Heart left ventricle (tissue), 16 donors: ENCODE measurements around the gene DTWD1. TPM values are rescaled to one million over a fixed set of nuclear protein-coding genes. Genes with fewer than 3 reads are reported as not detected.
"Not testable (repeated sequence)": the region's sequence is repeated elsewhere in the genome, so short reads cannot be mapped to it uniquely, and the experiment has no call there.

ENCODE experiments used
- ATAC-seq, 4 donors: fragments of 200-7000 bp; cut with Tn5 transposase; one replicate each; pipeline ENCODE4 v1.9.1; 2020 to 2022; ENCODE audit warnings: moderate library complexity in 4 of 4, mild to moderate bottlenecking in 3 of 4, moderate number of reproducible peaks in 1 of 4
- DNase-seq, 5 donors: peaks; one replicate each; pipeline ENCODE4 v3.0.0-alpha.2; 2020
- H3K27ac ChIP-seq, 12 donors: fragments of 200-600 bp; sonication (generic) in 4 of 12; one replicate each; pipeline versions ENCODE4 v1.5.0 to v1.8.0; 2016 to 2022; ENCODE audit warnings: mild to moderate bottlenecking in 2 of 12
- H3K27me3 ChIP-seq, 9 donors: fragments of 200-600 bp; sonication (generic) in 2 of 9; one replicate each; pipeline versions ENCODE4 v1.5.1 to v1.8.0; 2016 to 2022; ENCODE audit warnings: mild to moderate bottlenecking in 3 of 9
- H3K36me3 ChIP-seq, 9 donors: fragments of 200-600 bp; sonication (generic) in 2 of 9; one replicate each; pipeline versions ENCODE4 v1.5.0 to v1.8.0; 2018 to 2022; ENCODE audit warnings: mild to moderate bottlenecking in 2 of 9
- H3K4me1 ChIP-seq, 12 donors: fragments of 200-600 bp; sonication (generic) in 4 of 12; one replicate each; pipeline versions ENCODE4 v1.5.0 to v1.8.0; 2016 to 2022; ENCODE audit warnings: mild to moderate bottlenecking in 3 of 12
- H3K4me3 ChIP-seq, 12 donors: fragments of 200-600 bp; sonication (generic) in 4 of 12; one replicate each; pipeline versions ENCODE4 v1.5.0 to v1.8.0; 2017 to 2022; ENCODE audit warnings: mild to moderate bottlenecking in 9 of 12, moderate library complexity in 4 of 12
- H3K9me3 ChIP-seq, 12 donors: fragments of 200-600 bp; sonication (generic) in 4 of 12; one replicate each; pipeline versions ENCODE4 v1.5.0 to v1.8.0; 2016 to 2022; ENCODE audit warnings: mild to moderate bottlenecking in 1 of 12
- POLR2A ChIP-seq, 2 donors: fragments of 450-650 bp; IDR thresholded peaks; one replicate each; pipeline ENCODE4 v1.6.1; 2017; ENCODE audit warnings: antibody characterized with exemption in 2 of 2, mild to moderate bottlenecking in 2 of 2, moderate library complexity in 2 of 2
- WGBS, 4 donors: extraction: QIAGEN DNeasy Blood & Tissue Kit in 2 of 4; methylation state at CpG; one replicate each; pipeline versions ENCODE4 v1.1.5 to v1.1.7; 2013 to 2018; 5-methylcytosine and 5-hydroxymethylcytosine counted together
- intact Hi-C, 10 donors: fragments of 100-400 bp; cut with DNase I; formaldehyde crosslinking; loops; one replicate each; pipeline versions ENCODE4 v1.11.1 to v1.14.2; 2022
- polyA plus RNA-seq, 2 donors: library from polyadenylated mRNA; stranded (reverse); fragments of 200-250 nt; gene quantifications; one replicate each; pipeline ENCODE4 v1.2.3, GENCODE V29; 2013
- total RNA-seq, 9 donors: library from RNA; depleted of rRNA in 2 of 9; stranded (reverse); fragments of >200 nt in 2 of 9; fragmentation: NEBNext Ultra II Directional in 3 of 9; extraction: Animal tissue kit (Norgen Biotek cat#: 25700) in 3 of 9; gene quantifications; one replicate each; pipeline versions ENCODE4 v1.1.0 to v1.2.4, GENCODE V29; 2016 to 2023
- TF ChIP-seq, protein P1 (sequence below), 12 donors: fragments of 200-600 bp; sonication (generic) in 4 of 12; IDR thresholded peaks; one replicate each; pipeline versions ENCODE4 v1.5.0 to v1.8.0; 2018 to 2022; ENCODE audit warnings: antibody characterized with exemption in 12 of 12, mild to moderate bottlenecking in 5 of 12
- donor health status: ischemic (EF 13 %, LVEDD 7.1; RV severe dilation, severe dysfunction).
- donor health status: healthy with polysubstance abuse.
- donor health status: DM: no; HTN: yes; CAD: no.
- donor health status: DM: no; HTN: no; CAD: no.
- donor health status: ischemic (EF 25% LVEDD 6.9; RV normal size, moderate dysfunction).
- donor health status: ischemic (EF 25% LVEDD 5.7; RV mildly dilated, moderate dysfunction).
- donor health status: healthy.
- donor health status: DM: yes; HTN: yes; CAD: no.
- donor health status: ischemic (EF 35%, LVEDD 5.7; RV mildly dilated, moderate dysfunction).
- donor health status: nonischemic (EF 11% LVEDD 7.7; RV severe dilation, severe dysfunction).
- donor health status: DM: yes; HTN: yes; CAD: no.
- donor health status: PGD.
- donor health status: ischemic (EF 29% LVEDD 5.4; RV normal size, mild dysfunction).
- donor health status: nonischemic (EF 23%, LVEDD 6.1; RV moderate dilation, normal function).

Gene DTWD1
- total and polyA plus RNA-seq, 11 donors = 6.3 to 28.0 (median 17.8) TPM

DNA sequence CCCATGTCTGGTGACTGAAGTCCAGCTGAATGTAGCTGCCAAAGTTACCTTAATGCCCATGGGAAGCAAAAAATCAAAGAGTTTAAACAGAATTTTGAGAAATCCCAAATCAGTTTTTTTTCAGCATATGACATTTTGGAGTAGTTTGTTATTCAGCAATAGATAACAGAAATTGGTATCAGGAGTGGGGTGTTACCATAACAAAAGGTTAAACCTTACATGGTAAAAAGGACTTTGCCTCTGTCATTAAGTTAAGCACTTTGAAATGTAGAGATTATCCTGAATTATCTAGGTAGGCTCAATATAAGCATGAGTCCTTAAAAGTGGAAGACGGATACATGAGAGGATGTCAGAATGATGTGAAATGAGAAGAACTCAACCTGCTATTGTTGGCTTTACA, 32.1 kb downstream of the DTWD1 start:
- TF ChIP-seq, protein P1, sequence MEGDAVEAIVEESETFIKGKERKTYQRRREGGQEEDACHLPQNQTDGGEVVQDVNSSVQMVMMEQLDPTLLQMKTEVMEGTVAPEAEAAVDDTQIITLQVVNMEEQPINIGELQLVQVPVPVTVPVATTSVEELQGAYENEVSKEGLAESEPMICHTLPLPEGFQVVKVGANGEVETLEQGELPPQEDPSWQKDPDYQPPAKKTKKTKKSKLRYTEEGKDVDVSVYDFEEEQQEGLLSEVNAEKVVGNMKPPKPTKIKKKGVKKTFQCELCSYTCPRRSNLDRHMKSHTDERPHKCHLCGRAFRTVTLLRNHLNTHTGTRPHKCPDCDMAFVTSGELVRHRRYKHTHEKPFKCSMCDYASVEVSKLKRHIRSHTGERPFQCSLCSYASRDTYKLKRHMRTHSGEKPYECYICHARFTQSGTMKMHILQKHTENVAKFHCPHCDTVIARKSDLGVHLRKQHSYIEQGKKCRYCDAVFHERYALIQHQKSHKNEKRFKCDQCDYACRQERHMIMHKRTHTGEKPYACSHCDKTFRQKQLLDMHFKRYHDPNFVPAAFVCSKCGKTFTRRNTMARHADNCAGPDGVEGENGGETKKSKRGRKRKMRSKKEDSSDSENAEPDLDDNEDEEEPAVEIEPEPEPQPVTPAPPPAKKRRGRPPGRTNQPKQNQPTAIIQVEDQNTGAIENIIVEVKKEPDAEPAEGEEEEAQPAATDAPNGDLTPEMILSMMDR (IDR thresholded peaks at IDR 0.05) = no peak
- no peak for TF ChIP-seq POLR2A (IDR thresholded peaks at IDR 0.05)
- 49 to 98% (median 95%) methylated on average over 1 of the region's 1 CpG for WGBS, 4 donors
- Histone ChIP-seq H3K4me3 (no peak overlapping the region), H3K27ac (no peak overlapping the region), H3K4me1 (peaks cover 0 to 5% (median 0%) of the 10 kb centered on the region in 12 donors), H3K9me3 (peaks cover 0 to 35% (median 19%) of the 10 kb centered on the region in 12 donors), H3K36me3 (no peaks in the 10 kb centered on the region), H3K27me3 (no peaks in the 10 kb centered on the region)
- DNase-seq = no peak
- ATAC-seq = no peak
- intact Hi-C loops = no loop called here

DNA sequence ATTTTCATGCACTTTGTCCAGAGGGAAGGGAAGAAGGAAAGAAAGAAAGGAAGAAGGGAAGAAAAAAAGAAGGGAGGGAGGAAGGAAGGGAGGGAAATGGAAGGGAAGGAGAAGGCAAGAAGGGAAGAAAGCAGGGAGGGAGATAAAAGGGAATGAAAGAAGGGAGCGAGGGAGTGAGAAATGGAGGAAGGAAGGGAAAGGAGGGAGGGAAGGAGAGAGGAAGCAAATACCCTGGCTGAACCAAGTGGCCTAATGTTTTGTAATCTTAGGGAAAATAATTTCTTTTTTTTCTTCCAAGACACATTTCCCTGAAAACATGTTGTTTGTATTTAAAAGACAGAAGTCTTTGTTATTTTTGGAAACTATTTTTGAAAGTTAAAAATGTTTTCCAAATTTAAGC, 35.9 kb downstream of the DTWD1 start:
- Histone ChIP-seq H3K27ac (peak overlapping the region in 1 of 12 donors; percentile 47), H3K27me3 (no peaks in the 10 kb centered on the region), H3K4me1 (no peaks in the 10 kb centered on the region), H3K36me3 (no peaks in the 10 kb centered on the region), H3K4me3 (no peak overlapping the region), H3K9me3 (peaks cover 0 to 42% (median 21%) of the 10 kb centered on the region in 12 donors)
- ATAC-seq (no peak), DNase-seq (no peak)
- TF ChIP-seq POLR2A (IDR thresholded peaks at IDR 0.05) = no peak
- TF ChIP-seq, protein P1 (IDR thresholded peaks at IDR 0.05) = no peak
- WGBS, 4 donors = 58 to 76% (median 65%) methylated on average over 1 of the region's 1 CpG
- intact Hi-C loops = no loop called here

GRCh38 chr15:49664716-49665115, 43.9 kb downstream of the DTWD1 start:
- Histone ChIP-seq H3K4me1 (no peaks in the 10 kb centered on the region), H3K4me3 (no peak overlapping the region), H3K36me3 (no peaks in the 10 kb centered on the region), H3K27ac (no peak overlapping the region), H3K9me3 (no peaks in the 10 kb centered on the region), H3K27me3 (no peaks in the 10 kb centered on the region)
- intact Hi-C loops = no loop called here
- DNase-seq (no peak), ATAC-seq (no peak)
- WGBS, 4 donors = 51 to 71% (median 68%) methylated on average over 1 of the region's 1 CpG
- no peak for TF ChIP-seq POLR2A (IDR thresholded peaks at IDR 0.05)
- TF ChIP-seq, protein P1 (IDR thresholded peaks at IDR 0.05) = no peak

- DNase-seq, ATAC-seq, H3K36me3 ChIP-seq, H3K27ac ChIP-seq, H3K4me1 ChIP-seq, H3K4me3 ChIP-seq, intact Hi-C loops, H3K9me3 ChIP-seq, H3K27me3 ChIP-seq: not testable (repeated sequence)
- 85 to 92% (median 91%) methylated on average over 3 of the region's 3 CpGs for WGBS, 4 donors
Observed at GRCh38 chr15:49666486-49666885, 45.6 kb downstream of the DTWD1 start.

DNA sequence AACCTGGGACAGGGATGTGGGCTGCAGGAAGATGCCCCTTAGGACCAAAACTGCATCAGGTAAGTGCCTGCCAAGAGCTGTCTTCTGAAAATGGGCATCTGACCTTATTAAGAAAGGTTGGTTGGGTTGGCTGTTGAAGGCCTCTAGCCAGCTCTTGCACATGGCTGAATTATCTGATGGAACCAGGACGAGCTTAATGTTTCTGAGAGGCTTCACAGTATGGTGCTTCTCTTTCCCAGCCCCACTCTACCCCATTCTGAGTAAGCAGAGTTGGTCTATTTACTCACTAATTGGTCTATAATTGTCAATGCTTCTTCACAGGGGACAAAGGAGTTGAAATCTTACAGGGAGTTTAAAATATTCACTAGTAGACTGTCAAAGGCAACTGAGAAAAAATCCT, 48.4 kb downstream of the DTWD1 start:
- H3K27ac ChIP-seq = no peak overlapping the region
- no peak overlapping the region for H3K4me3 ChIP-seq
- ATAC-seq = no peak
- no peaks in the 10 kb centered on the region for H3K27me3 ChIP-seq
- intact Hi-C loops = no loop called here
- no peaks in the 10 kb centered on the region for H3K36me3 ChIP-seq
- no peak for TF ChIP-seq POLR2A (IDR thresholded peaks at IDR 0.05)
- TF ChIP-seq, protein P1 (IDR thresholded peaks at IDR 0.05) = no peak
- H3K4me1 ChIP-seq = no peaks in the 10 kb centered on the region
- DNase-seq = no peak
- no peaks in the 10 kb centered on the region for H3K9me3 ChIP-seq
- WGBS, 4 donors = 47 to 63% (median 61%) methylated on average over 1 of the region's 1 CpG
